SK-N-SH treated with all-trans-retinoic acid at 6 μM for 48 hours (cell line): ENCODE measurements around the gene CCDC124.
"Not testable (repeated sequence)": the region's sequence is repeated elsewhere in the genome, so short reads cannot be mapped to it uniquely, and the experiment has no call there.

Experiments
- ATAC-seq: fragments of 200-7000 bp; cut with Tn5 transposase; 3 replicates; pipeline ENCODE4 v1.9.1; 2020; ENCODE audit warnings: mild to moderate bottlenecking, moderate library complexity
- ARNTL ChIP-seq: fragments of 450-650 bp; formaldehyde crosslinking; IDR thresholded peaks from 2 replicates; pipeline ENCODE4 v1.5.0; 2020; ENCODE audit warnings: low read depth, mild to moderate bottlenecking, moderate library complexity, borderline replicate concordance
- BACH2 ChIP-seq: fragments of 250-450 bp; sonication (Bioruptor Pico); IDR thresholded peaks from 2 replicates; pipeline ENCODE4 v1.9.0; 2021; ENCODE audit warnings: mild to moderate bottlenecking, borderline replicate concordance
- CSDC2 ChIP-seq: fragments of 250-450 bp; sonication (Bioruptor Pico); IDR thresholded peaks from 2 replicates; pipeline ENCODE4 v1.5.0; 2020; ENCODE audit warnings: mild to moderate bottlenecking, moderate library complexity
- ESRRG ChIP-seq: fragments of 250-450 bp; sonication (Bioruptor Pico); IDR thresholded peaks from 2 replicates; pipeline ENCODE4 v1.6.1; 2021; ENCODE audit warnings: mild to moderate bottlenecking
- ISL1 ChIP-seq: fragments of 250-450 bp; sonication (Bioruptor Pico); IDR thresholded peaks from 2 replicates; pipeline ENCODE4 v2.1.2; 2022; ENCODE audit warnings: mild to moderate bottlenecking, moderate library complexity
- OSR1 ChIP-seq: fragments of 250-450 bp; sonication (Bioruptor Pico); IDR thresholded peaks from 2 replicates; pipeline ENCODE4 v1.8.0; 2022; ENCODE audit warnings: moderate library complexity, mild to moderate bottlenecking, inconsistent platforms
- PPARA ChIP-seq: fragments of 250-450 bp; sonication (Bioruptor Pico); IDR thresholded peaks from 2 replicates; pipeline ENCODE4 v1.5.0; 2020; ENCODE audit warnings: mild to moderate bottlenecking, borderline replicate concordance
- TCF4 ChIP-seq: fragments of 250-450 bp; sonication (Bioruptor Pico); IDR thresholded peaks from 2 replicates; pipeline ENCODE4 v1.8.0; 2021; ENCODE audit warnings: mild to moderate bottlenecking, moderate library complexity, borderline replicate concordance
- TOX ChIP-seq: fragments of 250-450 bp; sonication (Bioruptor Pico); IDR thresholded peaks from 2 replicates; pipeline ENCODE4 v1.8.0; 2021; ENCODE audit warnings: mild to moderate bottlenecking, moderate library complexity, borderline replicate concordance
- TSHZ2 ChIP-seq: fragments of 250-450 bp; sonication (Bioruptor Pico); IDR thresholded peaks from 2 replicates; pipeline ENCODE4 v1.5.0; 2020; ENCODE audit warnings: mild to moderate bottlenecking, moderate library complexity
- ZC3H10 ChIP-seq: fragments of 250-450 bp; sonication (Bioruptor Pico); IDR thresholded peaks from 2 replicates; pipeline ENCODE4 v1.5.1; 2021; ENCODE audit warnings: mild to moderate bottlenecking, moderate library complexity
- ZFP3 ChIP-seq: fragments of 250-450 bp; sonication (Bioruptor Pico); IDR thresholded peaks from 2 replicates; pipeline ENCODE4 v1.5.0; 2020; ENCODE audit warnings: mild to moderate bottlenecking, moderate library complexity
- ZFP30 ChIP-seq: fragments of 450-650 bp; formaldehyde crosslinking; IDR thresholded peaks from 2 replicates; pipeline ENCODE4 v1.5.0; 2022; ENCODE audit warnings: mild to moderate bottlenecking, moderate library complexity
- ZNF565 ChIP-seq: fragments of 450-650 bp; formaldehyde crosslinking; conservative IDR thresholded peaks from 2 replicates; pipeline ENCODE4 v1.5.0; 2020; ENCODE audit warnings: low read depth, mild to moderate bottlenecking, moderate library complexity
- ZNF70 ChIP-seq: fragments of 450-650 bp; formaldehyde crosslinking; IDR thresholded peaks from 2 replicates; pipeline ENCODE4 v1.5.0; 2020; ENCODE audit warnings: mild to moderate bottlenecking, moderate library complexity
- TF ChIP-seq, protein P1 (sequence below): fragments of 250-450 bp; sonication (Bioruptor Pico); IDR thresholded peaks from 2 replicates; pipeline ENCODE4 v1.8.0; 2020; ENCODE audit warnings: mild to moderate bottlenecking, moderate library complexity, borderline replicate concordance
- TF ChIP-seq, protein P2 (sequence below): fragments of 250-450 bp; sonication (Bioruptor Pico); IDR thresholded peaks from 2 replicates; pipeline ENCODE4 v1.5.1; 2021; ENCODE audit warnings: mild to moderate bottlenecking, moderate library complexity

CCDC124 gene

DNA sequence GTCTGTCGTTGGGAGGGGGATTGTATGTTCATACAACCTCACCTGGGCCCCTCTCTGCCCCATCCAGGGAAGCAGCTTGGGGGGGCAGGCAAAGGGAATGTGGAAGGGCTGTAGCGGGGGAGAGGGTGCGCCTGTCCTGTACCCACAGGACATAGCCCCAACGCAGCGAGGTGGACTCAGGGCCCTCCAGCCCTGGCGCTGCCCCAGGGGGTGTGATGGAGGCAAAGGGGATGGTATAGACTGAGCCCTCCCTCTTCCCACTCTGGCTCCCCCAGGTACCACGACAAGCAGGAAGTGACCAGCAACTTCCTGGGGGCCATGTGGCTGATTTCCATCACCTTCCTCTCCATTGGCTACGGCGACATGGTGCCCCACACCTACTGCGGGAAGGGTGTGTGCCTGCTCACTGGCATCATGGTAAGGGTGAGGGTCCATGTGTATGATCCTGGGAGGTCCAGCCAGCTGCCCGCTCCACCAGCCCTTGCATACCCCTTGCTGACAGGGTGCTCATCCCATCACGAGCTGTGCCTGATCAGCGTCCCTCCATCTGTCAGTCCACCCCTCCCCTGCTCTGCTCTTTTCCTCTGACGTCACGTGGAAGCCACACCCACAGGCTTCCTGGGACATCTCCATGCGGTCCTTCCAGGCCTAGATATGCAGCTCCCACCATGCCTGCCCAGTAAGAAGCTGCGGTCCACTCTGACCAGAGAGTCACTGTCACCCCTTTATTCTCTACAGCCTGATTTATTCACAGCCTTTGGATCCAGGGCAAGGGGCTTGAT is 52.4 kb downstream of the CCDC124 start:
- no peak for TF ChIP-seq TCF4 (CRISPR knock-in tag)
- no peak; the same call in 2 of the 3 replicates for ATAC-seq

- not testable (repeated sequence) for ATAC-seq
Measured at GRCh38 chr19:17986569-17986968, 53.8 kb downstream of the CCDC124 start.

GRCh38 chr19:17988161-17988560 is 55.3 kb downstream of the CCDC124 start:
- TF ChIP-seq, protein P1, sequence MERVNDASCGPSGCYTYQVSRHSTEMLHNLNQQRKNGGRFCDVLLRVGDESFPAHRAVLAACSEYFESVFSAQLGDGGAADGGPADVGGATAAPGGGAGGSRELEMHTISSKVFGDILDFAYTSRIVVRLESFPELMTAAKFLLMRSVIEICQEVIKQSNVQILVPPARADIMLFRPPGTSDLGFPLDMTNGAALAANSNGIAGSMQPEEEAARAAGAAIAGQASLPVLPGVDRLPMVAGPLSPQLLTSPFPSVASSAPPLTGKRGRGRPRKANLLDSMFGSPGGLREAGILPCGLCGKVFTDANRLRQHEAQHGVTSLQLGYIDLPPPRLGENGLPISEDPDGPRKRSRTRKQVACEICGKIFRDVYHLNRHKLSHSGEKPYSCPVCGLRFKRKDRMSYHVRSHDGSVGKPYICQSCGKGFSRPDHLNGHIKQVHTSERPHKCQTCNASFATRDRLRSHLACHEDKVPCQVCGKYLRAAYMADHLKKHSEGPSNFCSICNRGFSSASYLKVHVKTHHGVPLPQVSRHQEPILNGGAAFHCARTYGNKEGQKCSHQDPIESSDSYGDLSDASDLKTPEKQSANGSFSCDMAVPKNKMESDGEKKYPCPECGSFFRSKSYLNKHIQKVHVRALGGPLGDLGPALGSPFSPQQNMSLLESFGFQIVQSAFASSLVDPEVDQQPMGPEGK (CRISPR knock-in tag): no peak
- TF ChIP-seq OSR1 (CRISPR knock-in tag) (no peak), TCF4 (CRISPR knock-in tag) (no peak), PPARA (CRISPR knock-in tag) (no peak), ZNF70 (CRISPR knock-in tag) (no peak)
- ATAC-seq: no peak

- ATAC-seq: no peak
- no peak for TF ChIP-seq CSDC2 (CRISPR knock-in tag)
- TF ChIP-seq PPARA (CRISPR knock-in tag): no peak
- no peak for TF ChIP-seq ZC3H10
- no peak for TF ChIP-seq TSHZ2 (CRISPR knock-in tag)
- no peak for TF ChIP-seq TOX (CRISPR knock-in tag)
- TF ChIP-seq, protein P2, sequence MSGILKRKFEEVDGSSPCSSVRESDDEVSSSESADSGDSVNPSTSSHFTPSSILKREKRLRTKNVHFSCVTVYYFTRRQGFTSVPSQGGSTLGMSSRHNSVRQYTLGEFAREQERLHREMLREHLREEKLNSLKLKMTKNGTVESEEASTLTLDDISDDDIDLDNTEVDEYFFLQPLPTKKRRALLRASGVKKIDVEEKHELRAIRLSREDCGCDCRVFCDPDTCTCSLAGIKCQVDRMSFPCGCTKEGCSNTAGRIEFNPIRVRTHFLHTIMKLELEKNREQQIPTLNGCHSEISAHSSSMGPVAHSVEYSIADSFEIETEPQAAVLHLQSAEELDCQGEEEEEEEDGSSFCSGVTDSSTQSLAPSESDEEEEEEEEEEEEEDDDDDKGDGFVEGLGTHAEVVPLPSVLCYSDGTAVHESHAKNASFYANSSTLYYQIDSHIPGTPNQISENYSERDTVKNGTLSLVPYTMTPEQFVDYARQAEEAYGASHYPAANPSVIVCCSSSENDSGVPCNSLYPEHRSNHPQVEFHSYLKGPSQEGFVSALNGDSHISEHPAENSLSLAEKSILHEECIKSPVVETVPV (CRISPR knock-in tag): no peak
- TF ChIP-seq ESRRG (CRISPR knock-in tag): no peak
- TF ChIP-seq ZFP3 (CRISPR knock-in tag): no peak
- no peak for TF ChIP-seq ZFP30
- no peak for TF ChIP-seq ISL1
- TF ChIP-seq ARNTL (CRISPR knock-in tag): no peak
- TF ChIP-seq ZNF70 (CRISPR knock-in tag): no peak
- no peak for TF ChIP-seq BACH2 (CRISPR knock-in tag)
- TF ChIP-seq, protein P1 (CRISPR knock-in tag): no peak
- TF ChIP-seq ZNF565 (CRISPR knock-in tag): no peak
Measured at GRCh38 chr19:17989425-17990094, 56.7 kb downstream of the CCDC124 start.
